GM12875 (cell line): ENCODE results near the gene RUNX1.

ENCODE experiments used
- H3K4me3 ChIP-seq: one replicate; pipeline ENCODE4 v1.5.1; 2011; ENCODE audit warnings: low read depth, low read length, control low read depth
- TF ChIP-seq, protein P1 (sequence below): IDR thresholded peaks from 2 replicates; pipeline ENCODE4 v1.5.1; 2011; ENCODE audit warnings: low read depth, mild to moderate bottlenecking, control low read depth, inconsistent platforms, low read length, moderate library complexity, borderline replicate concordance; ENCODE audit not compliant: insufficient read depth

RUNX1 gene

DNA sequence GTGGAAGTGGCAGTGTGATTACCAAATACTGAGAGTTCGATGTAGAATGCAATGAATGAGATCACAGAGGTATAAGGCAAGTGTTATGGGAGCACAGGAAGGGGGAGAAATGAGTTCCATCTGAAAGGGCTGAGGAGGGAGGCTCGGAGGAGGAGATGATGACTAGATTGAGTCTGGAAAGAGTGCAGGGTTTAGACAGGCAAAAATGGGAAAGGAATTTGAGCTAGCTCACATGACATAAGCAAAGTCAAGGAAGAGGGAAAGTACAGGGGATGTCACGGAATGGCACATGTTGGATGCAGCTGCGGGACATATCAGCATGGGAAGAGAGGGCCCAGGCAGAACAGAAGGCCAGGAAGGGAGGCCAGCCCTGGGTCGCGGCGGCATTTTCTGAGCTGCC lies 132.7 kb downstream of the RUNX1 start:
- H3K4me3 ChIP-seq = no peak overlapping the region
- TF ChIP-seq, protein P1, sequence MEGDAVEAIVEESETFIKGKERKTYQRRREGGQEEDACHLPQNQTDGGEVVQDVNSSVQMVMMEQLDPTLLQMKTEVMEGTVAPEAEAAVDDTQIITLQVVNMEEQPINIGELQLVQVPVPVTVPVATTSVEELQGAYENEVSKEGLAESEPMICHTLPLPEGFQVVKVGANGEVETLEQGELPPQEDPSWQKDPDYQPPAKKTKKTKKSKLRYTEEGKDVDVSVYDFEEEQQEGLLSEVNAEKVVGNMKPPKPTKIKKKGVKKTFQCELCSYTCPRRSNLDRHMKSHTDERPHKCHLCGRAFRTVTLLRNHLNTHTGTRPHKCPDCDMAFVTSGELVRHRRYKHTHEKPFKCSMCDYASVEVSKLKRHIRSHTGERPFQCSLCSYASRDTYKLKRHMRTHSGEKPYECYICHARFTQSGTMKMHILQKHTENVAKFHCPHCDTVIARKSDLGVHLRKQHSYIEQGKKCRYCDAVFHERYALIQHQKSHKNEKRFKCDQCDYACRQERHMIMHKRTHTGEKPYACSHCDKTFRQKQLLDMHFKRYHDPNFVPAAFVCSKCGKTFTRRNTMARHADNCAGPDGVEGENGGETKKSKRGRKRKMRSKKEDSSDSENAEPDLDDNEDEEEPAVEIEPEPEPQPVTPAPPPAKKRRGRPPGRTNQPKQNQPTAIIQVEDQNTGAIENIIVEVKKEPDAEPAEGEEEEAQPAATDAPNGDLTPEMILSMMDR = no peak

DNA sequence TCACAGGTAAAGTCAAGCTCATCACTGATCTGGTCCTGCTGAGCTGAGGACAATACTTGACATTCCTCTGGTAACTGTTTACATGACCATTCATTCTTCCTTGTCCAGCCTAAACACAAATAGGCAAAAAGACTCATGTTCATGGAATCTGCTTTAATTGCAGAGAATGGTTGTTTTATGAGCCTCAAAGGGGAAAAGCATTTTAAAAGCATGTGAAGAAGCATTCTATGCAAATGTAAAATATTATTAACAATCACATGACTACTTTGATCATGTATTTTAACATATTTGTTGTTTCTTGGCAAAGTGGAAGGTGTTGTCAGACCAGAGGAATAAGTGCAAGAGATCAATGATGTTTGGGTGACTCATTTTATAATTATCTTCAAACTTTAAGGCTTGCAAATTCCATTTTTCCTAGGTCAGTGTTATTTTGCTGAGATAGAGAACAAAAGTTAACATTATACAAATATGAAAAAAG lies 133.7 kb downstream of the RUNX1 start:
- H3K4me3 ChIP-seq = no peak overlapping the region
- TF ChIP-seq, protein P1 = no peak

DNA sequence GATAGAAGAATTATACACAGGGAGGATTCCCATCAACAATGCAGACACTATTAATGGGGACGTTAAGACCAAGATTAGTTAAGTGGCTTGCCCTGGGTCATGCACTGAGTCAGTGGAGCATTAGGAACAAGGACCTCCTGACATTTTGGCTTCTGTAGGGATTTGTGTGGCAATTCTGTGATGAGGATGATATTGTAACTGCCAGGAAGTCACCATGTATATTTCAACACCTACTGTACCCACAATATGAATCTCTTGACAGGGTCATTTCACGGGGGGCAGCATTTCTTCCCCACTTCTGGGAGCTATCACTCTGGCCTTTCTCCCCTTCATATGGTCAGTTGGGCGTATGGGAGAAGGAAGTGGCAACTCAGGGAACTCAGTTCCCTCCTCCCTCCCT lies 134.9 kb downstream of the RUNX1 start:
- H3K4me3 ChIP-seq = no peak overlapping the region
- TF ChIP-seq, protein P1 = no peak

DNA sequence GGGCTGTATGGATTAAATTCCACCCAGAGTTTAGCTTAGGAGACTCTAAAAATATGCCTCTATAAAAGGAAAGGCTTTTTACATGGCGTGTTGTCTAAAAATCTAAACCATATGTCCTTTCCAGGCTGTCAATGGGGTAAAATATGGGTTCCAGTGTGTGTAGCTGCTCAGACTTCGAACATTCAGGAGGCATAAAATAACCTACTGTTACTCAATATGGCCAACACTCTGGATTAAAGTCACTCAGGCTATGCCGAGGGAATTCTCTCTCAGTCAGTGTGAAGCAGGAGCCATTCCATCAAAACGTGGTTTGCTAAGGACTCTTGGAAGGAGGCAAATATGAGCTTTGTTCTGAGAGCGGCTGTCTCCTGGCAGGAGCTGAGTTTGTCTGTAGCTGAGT lies 135.3 kb downstream of the RUNX1 start:
- no peak overlapping the region for H3K4me3 ChIP-seq

DNA sequence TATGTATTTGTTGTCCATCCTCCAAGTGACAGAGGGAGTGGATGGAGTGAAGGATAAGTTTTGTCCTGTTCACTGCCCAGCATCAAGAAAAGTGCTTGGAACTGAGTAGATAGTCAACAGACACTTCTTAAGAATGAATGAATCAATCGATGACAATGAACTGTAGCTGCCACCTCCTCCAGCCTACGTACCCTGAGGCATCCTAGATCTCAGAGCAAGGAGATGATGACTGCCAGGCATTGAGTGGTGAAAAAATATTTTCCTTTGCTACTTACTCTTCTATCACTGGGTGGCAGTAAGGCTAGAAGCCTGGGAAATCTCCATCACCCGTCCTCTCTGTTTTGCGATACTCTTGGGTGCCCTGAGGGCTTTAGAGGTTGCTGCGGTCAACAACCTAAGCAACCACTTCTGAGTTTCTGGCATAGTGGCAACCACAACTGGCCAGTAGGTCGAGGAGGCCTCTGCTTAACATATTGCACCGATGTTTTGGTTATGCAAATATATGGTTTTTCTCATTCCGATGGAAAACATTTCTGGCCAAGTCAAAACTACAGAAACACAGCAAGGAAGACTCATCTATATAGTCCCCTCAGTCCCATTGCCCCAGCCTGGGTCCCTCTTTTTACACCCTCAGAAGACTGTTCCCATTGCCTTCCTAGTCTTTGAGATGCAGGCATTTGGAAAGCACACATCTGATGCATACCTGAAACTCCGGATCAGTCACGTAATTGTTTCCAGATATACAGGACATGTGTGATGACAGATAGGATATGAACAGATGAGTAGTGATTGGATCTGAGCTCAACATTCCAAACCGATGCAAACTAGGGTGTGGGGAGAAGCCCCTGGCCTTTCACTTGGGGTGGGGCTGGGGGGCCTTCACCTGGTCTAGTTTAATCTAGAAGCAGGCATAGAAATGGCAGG lies 136.8 kb downstream of the RUNX1 start:
- TF ChIP-seq, protein P1 = no peak
- H3K4me3 ChIP-seq = no peak overlapping the region

More for the DNA sequence above, 135.3 kb downstream of the RUNX1 start:
- TF ChIP-seq, protein P1 = no peak

DNA sequence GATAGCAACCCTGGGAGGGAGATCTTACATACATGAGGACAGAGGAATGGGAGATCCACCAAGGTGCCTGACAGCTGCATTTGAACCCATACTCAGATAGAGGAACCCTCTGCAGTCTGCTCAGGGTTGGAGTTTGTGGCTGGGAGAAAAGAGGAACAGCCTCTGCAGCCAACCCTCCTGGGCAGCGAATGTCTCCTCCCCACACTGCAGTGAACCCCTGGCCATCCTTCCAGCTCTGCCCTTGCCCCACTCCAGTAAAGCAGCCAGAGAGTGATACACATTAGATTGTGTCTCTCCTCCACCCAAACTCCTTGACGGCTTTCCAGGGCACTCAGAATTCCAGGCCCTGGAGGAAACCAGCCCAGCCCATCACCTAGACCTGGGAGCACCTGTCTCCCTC lies 137.7 kb downstream of the RUNX1 start:
- TF ChIP-seq, protein P1 = no peak
- no peak overlapping the region for H3K4me3 ChIP-seq

DNA sequence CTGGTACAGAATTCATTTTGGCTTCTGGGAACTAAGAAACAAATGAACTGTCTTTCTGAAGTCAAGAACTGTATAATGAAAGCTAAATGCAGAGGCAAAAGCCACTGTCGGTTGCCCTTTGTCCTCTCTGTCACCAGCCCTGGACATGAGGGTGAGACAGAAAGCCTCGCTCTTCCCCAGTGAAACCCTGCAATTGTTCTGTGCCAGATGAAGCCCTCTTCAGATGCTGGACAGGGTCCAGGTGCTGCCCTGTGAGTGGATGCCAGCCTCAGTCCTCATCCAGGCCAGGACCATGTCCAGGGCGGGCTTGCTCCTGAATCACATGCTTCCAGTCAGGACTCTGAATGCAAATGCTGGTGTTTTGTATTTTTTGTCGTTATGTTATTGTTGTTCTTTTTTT lies 138.7 kb downstream of the RUNX1 start:
- TF ChIP-seq, protein P1 = no peak
- no peak overlapping the region for H3K4me3 ChIP-seq
